IMR-90 (cell line): ENCODE data around the gene AQP1. TPM values are rescaled to one million over a fixed set of nuclear protein-coding genes. Genes with fewer than 3 reads are reported as not detected.

ENCODE experiments used
- ATAC-seq: fragments of 200-7000 bp; cut with Tn5 transposase; 2 replicates; pipeline ENCODE4 v1.9.1; 2020; ENCODE audit warnings: low read depth, mild to moderate bottlenecking, moderate library complexity
- BruUV-seq: library from RNA; stranded (reverse); fragments of 400-500 nt; replicated peaks from 2 replicates; lab custom pipeline; 2021; lab: Mats Ljungman, UMichigan
- CTCF ChIA-PET: fragments of 300-600 bp; formaldehyde crosslinking; extraction: SDS; loops from one replicate; lab custom pipeline; 2021; ENCODE audit warnings: antibody characterized with exemption; lab: Yijun Ruan, JAX
- POLR2A ChIA-PET: fragments of 300-600 bp; sonication (Branson Sonifier 250); formaldehyde crosslinking; loops from one replicate; lab custom pipeline; 2022; ENCODE audit warnings: antibody characterized with exemption; ENCODE audit not compliant: unreplicated experiment; lab: Charles Lee
- DNase-seq: peaks from one replicate; pipeline ENCODE4 v3.0.0; 2013
- H2AFZ ChIP-seq: replicated peaks from 2 replicates; pipeline ENCODE3; 2013; ENCODE audit warnings: low read length, mild to moderate bottlenecking; ENCODE audit not compliant: poor library complexity
- H2AK5ac ChIP-seq: 2 replicates; pipeline ENCODE4 v1.6.1; 2013; ENCODE audit warnings: low read depth, low read length, inconsistent platforms
- H2AK9ac ChIP-seq: replicated peaks from 2 replicates; pipeline ENCODE3; 2013; ENCODE audit warnings: mild to moderate bottlenecking, low read depth, low read length, moderate library complexity; ENCODE audit not compliant: poor library complexity
- H2BK120ac ChIP-seq: 2 replicates; pipeline ENCODE4 v1.6.1; 2013; ENCODE audit warnings: low read depth, low read length, inconsistent platforms
- H2BK15ac ChIP-seq: 3 replicates; pipeline ENCODE4 v1.6.1; 2013; ENCODE audit warnings: low read depth, low read length, inconsistent platforms
- H2BK20ac ChIP-seq: 2 replicates; pipeline ENCODE4 v1.6.1; 2013; ENCODE audit warnings: low read depth, mild to moderate bottlenecking, inconsistent platforms, low read length, moderate library complexity
- H2BK5ac ChIP-seq: 2 replicates; pipeline ENCODE4 v1.6.1; 2013; ENCODE audit warnings: mild to moderate bottlenecking, low read depth, low read length, inconsistent platforms; ENCODE audit not compliant: poor library complexity, severe bottlenecking
- H3K14ac ChIP-seq: replicated peaks from 2 replicates; pipeline ENCODE4 v1.6.1; 2013; ENCODE audit warnings: low read depth, low read length, inconsistent platforms
- H3K18ac ChIP-seq: 2 replicates; pipeline ENCODE4 v1.6.1; 2013; ENCODE audit warnings: low read depth, low read length, control low read depth
- H3K23ac ChIP-seq: 2 replicates; pipeline ENCODE4 v1.6.1; 2013; ENCODE audit warnings: low read depth, low read length, inconsistent platforms
- H3K27ac ChIP-seq: 2 replicates; pipeline ENCODE4 v1.5.1; 2013; ENCODE audit warnings: mild to moderate bottlenecking, control low read depth, low read length; ENCODE audit not compliant: insufficient read depth
- H3K27me3 ChIP-seq: 2 replicates; pipeline ENCODE4 v1.6.1; 2013; ENCODE audit warnings: low read length; ENCODE audit not compliant: control insufficient read depth, insufficient read depth
- H3K36me3 ChIP-seq: 2 replicates; pipeline ENCODE4 v1.6.1; 2013; ENCODE audit warnings: low read length, mixed read lengths; ENCODE audit not compliant: control insufficient read depth, insufficient read depth
- H3K4ac ChIP-seq: 2 replicates; pipeline ENCODE4 v1.6.1; 2013; ENCODE audit warnings: low read depth, low read length, inconsistent platforms
- H3K4me1 ChIP-seq: 2 replicates; pipeline ENCODE4 v1.6.1; 2013; ENCODE audit warnings: low read length, mixed read lengths; ENCODE audit not compliant: control insufficient read depth, insufficient read depth
- H3K4me2 ChIP-seq: 2 replicates; pipeline ENCODE4 v1.6.1; 2013; ENCODE audit warnings: low read depth, mild to moderate bottlenecking, control low read depth, low read length, moderate library complexity
- H3K4me3 ChIP-seq: 2 replicates; pipeline ENCODE4 v1.5.1; 2013; ENCODE audit warnings: low read depth, mild to moderate bottlenecking, control low read depth, low read length, moderate library complexity; ENCODE audit not compliant: insufficient read depth
- H3K56ac ChIP-seq: 2 replicates; pipeline ENCODE4 v1.6.1; 2013; ENCODE audit warnings: low read length, inconsistent platforms; ENCODE audit not compliant: insufficient read depth; ENCODE audit errors: extremely low read depth
- H3K79me1 ChIP-seq, 2 experiments: 2 replicates each; pipeline ENCODE4 v1.6.1; 2013; ENCODE audit warnings: low read length in 2 of 2, inconsistent platforms in 1 of 2, low read depth in 1 of 2
- H3K9ac ChIP-seq: 2 replicates; pipeline ENCODE4 v1.6.1; 2013; ENCODE audit warnings: low read depth, low read length, control low read depth
- H3K9me1 ChIP-seq: 2 replicates; pipeline ENCODE4 v1.6.1; 2013; ENCODE audit warnings: low read length, inconsistent platforms; ENCODE audit not compliant: insufficient read depth
- H3K9me3 ChIP-seq: 2 replicates; pipeline ENCODE4 v1.6.1; 2013; ENCODE audit warnings: low read length; ENCODE audit not compliant: control insufficient read depth, insufficient read depth
- H4K20me1 ChIP-seq: 2 replicates; pipeline ENCODE4 v1.6.1; 2013; ENCODE audit warnings: low read length, inconsistent platforms; ENCODE audit not compliant: insufficient read depth
- H4K5ac ChIP-seq: 2 replicates; pipeline ENCODE4 v1.6.1; 2013; ENCODE audit warnings: mild to moderate bottlenecking, low read depth, low read length, control low read depth
- H4K8ac ChIP-seq, 2 experiments: 2 replicates each; pipeline ENCODE4 v1.6.1; 2013; ENCODE audit warnings: low read depth in 2 of 2, low read length in 2 of 2, control low read depth in 1 of 2, inconsistent platforms in 1 of 2
- H4K91ac ChIP-seq: 2 replicates; pipeline ENCODE4 v1.6.1; 2013; ENCODE audit warnings: low read depth, low read length, inconsistent platforms; ENCODE audit not compliant: insufficient read depth
- BHLHE40 ChIP-seq: fragments of 150-350 bp; IDR thresholded peaks from 2 replicates; pipeline ENCODE4 v1.6.1; 2016; ENCODE audit warnings: mild to moderate bottlenecking, low read depth, low read length
- CEBPB ChIP-seq: IDR thresholded peaks from 2 replicates; pipeline ENCODE4 v1.6.1; 2012; ENCODE audit warnings: low read depth, low read length, improper control_type of control experiment
- CHD1 ChIP-seq: IDR thresholded peaks from 2 replicates; pipeline ENCODE4 v1.6.1; 2012; ENCODE audit warnings: low read depth, low read length, improper control_type of control experiment
- ELK1 ChIP-seq: fragments of 150-350 bp; IDR thresholded peaks from 2 replicates; pipeline ENCODE4 v1.6.1; 2016; ENCODE audit warnings: low read depth, mild to moderate bottlenecking, low read length, moderate library complexity, borderline replicate concordance
- FOS ChIP-seq: fragments of 150-350 bp; IDR thresholded peaks from 2 replicates; pipeline ENCODE4 v1.6.1; 2016; ENCODE audit warnings: low read depth, low read length
- MAFK ChIP-seq: IDR thresholded peaks from 2 replicates; pipeline ENCODE4 v1.6.1; 2012; ENCODE audit warnings: low read depth, low read length, improper control_type of control experiment
- MAZ ChIP-seq: IDR thresholded peaks from 2 replicates; pipeline ENCODE4 v1.6.1; 2012; ENCODE audit warnings: low read depth, mild to moderate bottlenecking, low read length, improper control_type of control experiment, moderate library complexity, borderline replicate concordance
- NFE2L2 ChIP-seq: fragments of 150-350 bp; IDR thresholded peaks from 2 replicates; pipeline ENCODE4 v1.6.1; 2016; ENCODE audit warnings: low read depth, mild to moderate bottlenecking, low read length
- POLR2A ChIP-seq: IDR thresholded peaks from 2 replicates; pipeline ENCODE4 v1.6.1; 2012; ENCODE audit warnings: mild to moderate bottlenecking, low read depth, low read length
- RAD21 ChIP-seq: IDR thresholded peaks from 2 replicates; pipeline ENCODE4 v1.6.1; 2012; ENCODE audit warnings: low read length, improper control_type of control experiment
- RCOR1 ChIP-seq: IDR thresholded peaks from 2 replicates; pipeline ENCODE4 v1.6.1; 2012; ENCODE audit warnings: mild to moderate bottlenecking, low read length, improper control_type of control experiment; ENCODE audit not compliant: insufficient replicate concordance
- RFX5 ChIP-seq: IDR thresholded peaks from 2 replicates; pipeline ENCODE4 v1.8.0; 2012; ENCODE audit warnings: low read depth, mild to moderate bottlenecking, low read length, moderate library complexity
- SMC3 ChIP-seq: fragments of 150-350 bp; IDR thresholded peaks from 2 replicates; pipeline ENCODE4 v1.6.1; 2016; ENCODE audit warnings: low read depth, mild to moderate bottlenecking, antibody characterized with exemption, low read length, moderate library complexity
- USF2 ChIP-seq: fragments of 150-350 bp; IDR thresholded peaks from 2 replicates; pipeline ENCODE4 v1.6.1; 2017; ENCODE audit warnings: mild to moderate bottlenecking, antibody characterized with exemption, low read length, low read depth
- WGBS, 2 experiments: methylation state at CpG; one replicate each; pipeline versions ENCODE4 v1.1.5 to v1.1.7; 2013; ENCODE audit warnings: missing lambda C conversion rate in 2 of 2; ENCODE audit not compliant: insufficient read length in 1 of 2; ENCODE audit errors: extremely low coverage in 2 of 2; 5-methylcytosine and 5-hydroxymethylcytosine counted together
- dilution Hi-C: fragments of 300-500 bp; cut with HindIII; formaldehyde crosslinking; loops from one replicate; pipeline ENCODE4 v1.14.3; 2018; ENCODE audit warnings: low sequenced_read_pairs; ENCODE audit not compliant: unreplicated experiment
- in situ Hi-C: fragments of 300-500 bp; cut with MboI; formaldehyde crosslinking; loops from 3 replicates; pipeline ENCODE4 v1.14.3; 2019; ENCODE audit warnings: low sequenced_read_pairs, inconsistent platforms, mixed read lengths
- intact Hi-C: fragments of 100-400 bp; cut with micrococcal nuclease; formaldehyde crosslinking; loops from 2 replicates; pipeline ENCODE4 v1.10.0; 2022
- polyA plus RNA-seq, 3 experiments: library from polyadenylated mRNA; depleted of rRNA; stranded (reverse); fragments of >200 nt; gene quantifications; 2 replicates each; pipeline ENCODE4 v1.2.3, GENCODE V29; 2012; ENCODE audit warnings: low replicate concordance in 1 of 3
- total RNA-seq: library from RNA; depleted of rRNA; stranded (reverse); fragments of >200 nt; gene quantifications from 2 replicates; pipeline ENCODE4 v1.2.3, GENCODE V29; 2012
- TF ChIP-seq, protein P1 (sequence below): conservative IDR thresholded peaks from 2 replicates; pipeline ENCODE4 v1.5.1; 2012; ENCODE audit warnings: mild to moderate bottlenecking, low read depth, low read length, improper control_type of control experiment

AQP1 gene
- total and polyA plus RNA-seq, 2 of the 4 experiments (the other 2 are of a cell fraction): 0.18 to 0.39 TPM

DNA sequence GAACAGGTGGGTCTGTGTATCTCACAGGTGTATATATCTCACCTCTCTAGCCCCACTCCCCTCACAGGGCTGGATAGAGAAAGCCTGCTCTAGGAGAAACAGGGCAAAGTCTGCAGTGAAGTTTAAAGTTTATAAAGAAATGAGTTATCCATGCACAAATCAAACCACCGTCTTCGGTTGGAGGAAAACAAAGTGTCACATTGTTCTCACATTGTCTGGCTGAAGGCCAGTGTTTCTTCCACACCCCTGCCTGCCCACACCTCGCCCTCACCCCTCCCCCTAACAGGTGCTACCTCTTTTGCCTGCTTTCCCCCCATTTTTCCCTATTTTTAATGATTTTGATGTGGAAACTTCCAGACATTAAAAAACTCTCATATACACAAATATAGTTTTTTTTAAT, 25.8 kb downstream of the AQP1 start:
- WGBS, 2 experiments: no CpG with 5 or more reads among the region's 3 CpGs
- ChIA-PET CTCF (interaction anchor here (1.9 kb wide), 1 partner anchor 18 kb away, joined by 9 read pairs; no protein-coding TSS in a partner anchor), POLR2A (no interaction called here)
- no peak for TF ChIP-seq RAD21
- no peak for TF ChIP-seq SMC3
- no peak for TF ChIP-seq RFX5
- TF ChIP-seq CEBPB: no peak
- TF ChIP-seq BHLHE40: no peak
- TF ChIP-seq POLR2A: no peak
- TF ChIP-seq USF2: no peak
- no peak for TF ChIP-seq NFE2L2
- TF ChIP-seq, protein P1, sequence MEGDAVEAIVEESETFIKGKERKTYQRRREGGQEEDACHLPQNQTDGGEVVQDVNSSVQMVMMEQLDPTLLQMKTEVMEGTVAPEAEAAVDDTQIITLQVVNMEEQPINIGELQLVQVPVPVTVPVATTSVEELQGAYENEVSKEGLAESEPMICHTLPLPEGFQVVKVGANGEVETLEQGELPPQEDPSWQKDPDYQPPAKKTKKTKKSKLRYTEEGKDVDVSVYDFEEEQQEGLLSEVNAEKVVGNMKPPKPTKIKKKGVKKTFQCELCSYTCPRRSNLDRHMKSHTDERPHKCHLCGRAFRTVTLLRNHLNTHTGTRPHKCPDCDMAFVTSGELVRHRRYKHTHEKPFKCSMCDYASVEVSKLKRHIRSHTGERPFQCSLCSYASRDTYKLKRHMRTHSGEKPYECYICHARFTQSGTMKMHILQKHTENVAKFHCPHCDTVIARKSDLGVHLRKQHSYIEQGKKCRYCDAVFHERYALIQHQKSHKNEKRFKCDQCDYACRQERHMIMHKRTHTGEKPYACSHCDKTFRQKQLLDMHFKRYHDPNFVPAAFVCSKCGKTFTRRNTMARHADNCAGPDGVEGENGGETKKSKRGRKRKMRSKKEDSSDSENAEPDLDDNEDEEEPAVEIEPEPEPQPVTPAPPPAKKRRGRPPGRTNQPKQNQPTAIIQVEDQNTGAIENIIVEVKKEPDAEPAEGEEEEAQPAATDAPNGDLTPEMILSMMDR: no peak
- TF ChIP-seq MAFK: no peak
- TF ChIP-seq RCOR1: no peak
- no peak for TF ChIP-seq MAZ
- TF ChIP-seq CHD1: no peak
- no peak for TF ChIP-seq FOS
- no peak for TF ChIP-seq ELK1
- intact Hi-C loops (no loop called here), dilution Hi-C loops (no loop called here), in situ Hi-C loops (no loop called here)
- Histone ChIP-seq H2AFZ (no peak overlapping the region), H3K79me1 (no peaks in the 10 kb centered on the region), H3K14ac (no peak overlapping the region), H2BK20ac (no peak overlapping the region), H4K8ac (no peak overlapping the region), H3K9me1 (no peaks in the 10 kb centered on the region), H3K23ac (no peak overlapping the region), H4K5ac (no peak overlapping the region), H3K36me3 (no peaks in the 10 kb centered on the region), H3K27me3 (peaks cover 26% of the 10 kb centered on the region), H3K27ac (no peak overlapping the region), H2AK9ac (no peak overlapping the region), H3K9me3 (no peaks in the 10 kb centered on the region), H3K9ac (no peak overlapping the region), H2BK5ac (no peak overlapping the region), H3K56ac (no peak overlapping the region), H2AK5ac (no peak overlapping the region), H2BK15ac (no peak overlapping the region), H4K91ac (no peak overlapping the region), H2BK120ac (no peak overlapping the region), H3K4me1 (no peaks in the 10 kb centered on the region), H3K4me2 (no peak overlapping the region), H3K18ac (no peak overlapping the region), H3K4me3 (no peak overlapping the region), H4K20me1 (no peaks in the 10 kb centered on the region), H3K4ac (no peak overlapping the region)
- no peak for ATAC-seq
- no peak for DNase-seq
- BruUV-seq: no TSS peak
